Thyroid gland (tissue), 4 donors: ENCODE results near the gene SOSTDC1. TPM values are rescaled to one million over a fixed set of nuclear protein-coding genes. Genes with fewer than 3 reads are reported as not detected.
"Not testable (repeated sequence)": the region's sequence is repeated elsewhere in the genome, so short reads cannot be mapped to it uniquely, and the experiment has no call there.

Source experiments
- DNase-seq, 2 donors: peaks; one replicate each; pipeline ENCODE4 v3.0.0-alpha.2; 2019
- H3K27ac ChIP-seq, 3 donors: fragments of 200-600 bp; sonication (generic); 1 replicate in 2 of 3; 2 replicates in 1 of 3; pipeline ENCODE4 v1.5.1; 2016 to 2019; ENCODE audit warnings: mild to moderate bottlenecking in 1 of 3, moderate library complexity in 1 of 3
- H3K27me3 ChIP-seq: fragments of 200-600 bp; sonication (generic); one replicate; pipeline ENCODE4 v1.5.1; 2019
- H3K36me3 ChIP-seq, 2 donors: fragments of 200-600 bp; sonication (generic); one replicate each; pipeline ENCODE4 v1.5.1; 2016 to 2019
- H3K4me1 ChIP-seq, 2 donors: fragments of 200-600 bp; sonication (generic); one replicate each; pipeline ENCODE4 v1.5.1; 2017 to 2019
- H3K4me3 ChIP-seq, 3 donors: fragments of 200-600 bp; sonication (generic); replicated peaks in 1 of 3; 1 replicate in 2 of 3; 2 replicates in 1 of 3; pipeline ENCODE4 v1.5.1; 2016; ENCODE audit warnings: mild to moderate bottlenecking in 1 of 3
- H3K9me3 ChIP-seq: fragments of 200-600 bp; sonication (generic); one replicate; pipeline ENCODE4 v1.5.1; 2017
- POLR2A ChIP-seq, 2 donors: fragments of 450-650 bp; IDR thresholded peaks; one replicate each; pipeline ENCODE4 v1.6.1; 2017; ENCODE audit warnings: antibody characterized with exemption in 2 of 2, mild to moderate bottlenecking in 2 of 2, moderate library complexity in 1 of 2
- WGBS, 2 donors: methylation state at CpG; one replicate each; pipeline ENCODE4 v1.1.5; 2017; 5-methylcytosine and 5-hydroxymethylcytosine counted together
- intact Hi-C: fragments of 100-400 bp; cut with DNase I; formaldehyde crosslinking; loops from one replicate; pipeline ENCODE4 v1.15.1; 2023
- total RNA-seq, 4 donors: library from RNA; depleted of rRNA; stranded (reverse); fragments of >200 nt; gene quantifications; one replicate each; pipeline ENCODE4 v1.2.3, GENCODE V29; 2016
- TF ChIP-seq, protein P1 (sequence below), 6 experiments: fragments of 200-600 bp in 3 of 6; fragments of 450-650 bp in 3 of 6; sonication (generic) in 3 of 6; IDR thresholded peaks; one replicate each; pipeline ENCODE4 v1.5.1; 2016 to 2019; ENCODE audit warnings: antibody characterized with exemption in 6 of 6, mild to moderate bottlenecking in 2 of 6, inconsistent platforms in 1 of 6, moderate library complexity in 1 of 6

The SOSTDC1 gene
- total RNA-seq, 4 donors from 2014 or later: 1.1 to 4.6 (median 2.7) TPM; not detected in 1

DNA sequence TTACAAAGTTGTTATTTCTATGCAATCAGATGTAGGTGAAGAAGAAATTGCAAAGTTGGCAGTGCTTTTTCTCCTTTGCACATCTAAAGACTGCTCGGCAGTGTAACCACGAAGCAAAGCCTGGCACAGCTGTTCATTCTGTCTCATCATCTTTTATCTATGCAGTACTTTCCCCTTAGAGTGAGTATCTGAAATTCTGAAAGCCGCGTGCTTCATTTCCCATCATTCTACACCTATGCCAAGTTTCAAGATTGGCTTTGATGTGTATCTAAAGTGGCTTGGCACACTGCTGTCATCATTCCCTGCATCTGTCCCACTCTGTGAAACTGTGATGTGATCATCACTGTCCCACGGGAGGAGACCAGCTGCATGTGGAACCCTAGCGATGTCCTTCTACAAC, 15.2 kb downstream of the SOSTDC1 start:
- H3K9me3 ChIP-seq: no peaks in the 10 kb centered on the region
- no peak overlapping the region for H3K27ac ChIP-seq
- H3K4me1 ChIP-seq: no peaks in the 10 kb centered on the region
- no peak for DNase-seq
- TF ChIP-seq POLR2A (IDR thresholded peaks at IDR 0.05): no peak
- TF ChIP-seq, protein P1, sequence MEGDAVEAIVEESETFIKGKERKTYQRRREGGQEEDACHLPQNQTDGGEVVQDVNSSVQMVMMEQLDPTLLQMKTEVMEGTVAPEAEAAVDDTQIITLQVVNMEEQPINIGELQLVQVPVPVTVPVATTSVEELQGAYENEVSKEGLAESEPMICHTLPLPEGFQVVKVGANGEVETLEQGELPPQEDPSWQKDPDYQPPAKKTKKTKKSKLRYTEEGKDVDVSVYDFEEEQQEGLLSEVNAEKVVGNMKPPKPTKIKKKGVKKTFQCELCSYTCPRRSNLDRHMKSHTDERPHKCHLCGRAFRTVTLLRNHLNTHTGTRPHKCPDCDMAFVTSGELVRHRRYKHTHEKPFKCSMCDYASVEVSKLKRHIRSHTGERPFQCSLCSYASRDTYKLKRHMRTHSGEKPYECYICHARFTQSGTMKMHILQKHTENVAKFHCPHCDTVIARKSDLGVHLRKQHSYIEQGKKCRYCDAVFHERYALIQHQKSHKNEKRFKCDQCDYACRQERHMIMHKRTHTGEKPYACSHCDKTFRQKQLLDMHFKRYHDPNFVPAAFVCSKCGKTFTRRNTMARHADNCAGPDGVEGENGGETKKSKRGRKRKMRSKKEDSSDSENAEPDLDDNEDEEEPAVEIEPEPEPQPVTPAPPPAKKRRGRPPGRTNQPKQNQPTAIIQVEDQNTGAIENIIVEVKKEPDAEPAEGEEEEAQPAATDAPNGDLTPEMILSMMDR (IDR thresholded peaks at IDR 0.05): no peak
- H3K4me3 ChIP-seq: no peak overlapping the region
- no peaks in the 10 kb centered on the region for H3K36me3 ChIP-seq
- intact Hi-C loops: no loop called here
- WGBS, 2 donors: 90 to 91% methylated on average over 6 of the region's 6 CpGs
- H3K27me3 ChIP-seq: no peaks in the 10 kb centered on the region

DNA sequence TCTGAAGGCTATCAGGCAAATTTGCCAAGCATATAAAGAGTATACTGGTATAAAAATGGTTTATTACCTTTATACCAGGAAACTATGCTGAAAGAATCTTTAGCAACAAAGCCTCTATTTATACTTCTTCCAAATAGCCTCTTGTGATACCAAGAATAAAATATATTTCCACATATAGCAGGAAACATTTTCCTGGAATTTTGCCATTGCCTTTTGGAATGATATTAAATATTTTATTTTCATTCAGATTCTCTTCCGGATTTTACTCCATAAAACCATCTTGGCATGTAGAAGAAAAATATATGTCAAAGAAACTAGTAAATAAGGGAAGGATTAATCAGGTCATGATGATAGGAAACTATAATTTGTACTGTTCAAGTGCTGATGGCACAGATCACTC, 17.7 kb downstream of the SOSTDC1 start:
- H3K4me3 ChIP-seq: no peak overlapping the region
- 61 to 75% methylated on average over 1 of the region's 1 CpG for WGBS, 2 donors
- H3K27me3 ChIP-seq: no peaks in the 10 kb centered on the region
- no peak for TF ChIP-seq POLR2A (IDR thresholded peaks at IDR 0.05)
- TF ChIP-seq, protein P1 (IDR thresholded peaks at IDR 0.05): no peak
- intact Hi-C loops: no loop called here
- no peaks in the 10 kb centered on the region for H3K36me3 ChIP-seq
- H3K9me3 ChIP-seq: no peaks in the 10 kb centered on the region
- no peak overlapping the region for H3K27ac ChIP-seq
- DNase-seq: no peak
- H3K4me1 ChIP-seq: no peaks in the 10 kb centered on the region

DNA sequence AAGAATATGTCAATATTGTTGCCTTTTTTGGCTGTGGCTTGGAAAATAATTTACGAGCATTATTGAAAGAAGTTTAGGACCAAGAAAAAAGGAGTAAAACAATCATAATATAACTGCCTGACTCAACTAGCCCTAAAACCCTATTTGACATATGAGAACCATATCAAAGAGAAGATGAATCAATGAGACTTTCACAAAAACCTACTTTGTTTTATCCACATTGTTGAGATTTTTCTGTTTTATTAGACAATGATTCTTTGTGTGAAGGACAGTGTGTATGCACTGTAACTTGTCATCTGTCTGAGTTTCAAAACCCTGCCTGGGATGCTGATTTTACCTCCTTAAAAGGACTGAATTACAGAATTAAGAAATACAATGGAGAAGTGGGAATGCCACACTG, 19.0 kb downstream of the SOSTDC1 start:
- no peak for TF ChIP-seq POLR2A (IDR thresholded peaks at IDR 0.05)
- TF ChIP-seq, protein P1 (IDR thresholded peaks at IDR 0.05): no peak
- Histone ChIP-seq H3K4me3 (no peak overlapping the region), H3K9me3 (no peaks in the 10 kb centered on the region), H3K27ac (no peak overlapping the region), H3K27me3 (no peaks in the 10 kb centered on the region), H3K36me3 (no peaks in the 10 kb centered on the region), H3K4me1 (no peaks in the 10 kb centered on the region)
- intact Hi-C loops: no loop called here
- WGBS, 2 donors: 97 to 98% methylated on average over 1 of the region's 1 CpG
- DNase-seq: no peak

DNA sequence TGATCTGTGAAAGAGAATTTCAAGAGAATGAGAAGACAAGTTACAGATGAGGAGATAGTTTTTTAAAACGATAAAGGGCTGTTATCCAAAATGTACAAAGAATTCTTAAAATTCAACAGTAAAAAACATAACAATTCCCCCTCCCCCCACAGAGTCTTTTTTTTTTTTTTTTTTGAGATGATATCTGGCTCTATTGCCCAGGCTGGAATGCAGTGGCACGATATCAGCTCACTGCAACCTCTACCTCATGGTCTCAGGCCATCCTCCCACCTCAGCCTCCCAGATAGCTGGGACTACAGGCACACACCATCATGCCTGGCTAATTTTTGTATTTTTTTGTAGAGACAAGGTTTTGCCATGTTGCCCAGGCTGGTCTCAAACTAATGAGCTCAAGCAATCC, 21.7 kb downstream of the SOSTDC1 start:
- WGBS, 2 donors: 87 to 90% methylated on average over 2 of the region's 2 CpGs
- H3K9me3 ChIP-seq, H3K36me3 ChIP-seq, H3K27ac ChIP-seq, DNase-seq, H3K4me1 ChIP-seq, H3K27me3 ChIP-seq, H3K4me3 ChIP-seq, intact Hi-C loops: not testable (repeated sequence)

DNA sequence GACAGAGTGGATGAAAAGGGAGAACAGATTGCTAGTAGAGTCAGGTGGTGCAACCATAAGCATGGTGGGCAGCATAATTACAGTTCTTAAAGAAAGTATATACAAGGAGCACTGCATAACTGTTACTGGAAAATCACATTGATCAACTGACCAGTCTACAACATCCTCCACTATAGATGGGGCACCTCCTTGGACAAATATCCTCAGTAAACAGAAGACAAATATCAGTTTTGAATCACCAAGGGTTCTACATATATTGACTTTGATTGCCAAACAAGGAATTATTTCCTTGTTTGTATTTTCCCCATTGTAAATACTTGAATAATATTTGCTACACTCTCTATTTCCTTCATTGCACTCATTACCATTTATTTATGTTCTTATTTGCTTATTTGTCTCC, 26.6 kb downstream of the SOSTDC1 start:
- TF ChIP-seq, protein P1 (IDR thresholded peaks at IDR 0.05): no peak
- no peak for TF ChIP-seq POLR2A (IDR thresholded peaks at IDR 0.05)
- Histone ChIP-seq H3K27me3 (no peaks in the 10 kb centered on the region), H3K4me3 (no peak overlapping the region), H3K27ac (no peak overlapping the region), H3K9me3 (no peaks in the 10 kb centered on the region), H3K36me3 (no peaks in the 10 kb centered on the region), H3K4me1 (no peaks in the 10 kb centered on the region)
- no peak for DNase-seq
- intact Hi-C loops: no loop called here

DNA sequence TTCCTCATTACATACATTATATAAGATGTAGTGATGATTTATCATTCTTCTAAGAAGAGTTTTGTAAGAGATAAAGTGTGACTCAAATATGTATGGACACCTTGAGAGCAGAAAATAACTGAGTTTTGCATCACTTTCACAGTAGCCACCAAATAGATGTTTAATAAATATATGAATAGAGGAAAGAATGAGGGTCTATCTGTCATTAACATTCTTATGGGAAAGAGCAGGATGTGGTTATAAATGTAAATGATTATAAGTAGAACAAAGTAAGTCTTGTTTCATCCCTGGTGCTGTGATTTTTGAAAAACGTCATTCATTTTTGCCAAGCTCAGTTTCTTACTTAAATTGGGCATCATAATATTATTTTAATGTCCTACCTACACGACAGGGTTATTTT, 29.2 kb downstream of the SOSTDC1 start:
- WGBS, 2 donors: 83 to 86% methylated on average over 2 of the region's 2 CpGs
- TF ChIP-seq, protein P1 (IDR thresholded peaks at IDR 0.05): no peak
- no peak for TF ChIP-seq POLR2A (IDR thresholded peaks at IDR 0.05)
- H3K4me1 ChIP-seq: no peaks in the 10 kb centered on the region
- H3K27me3 ChIP-seq: no peaks in the 10 kb centered on the region
- no peaks in the 10 kb centered on the region for H3K36me3 ChIP-seq
- no peak overlapping the region for H3K27ac ChIP-seq
- H3K4me3 ChIP-seq: no peak overlapping the region
- intact Hi-C loops: no loop called here
- DNase-seq: no peak
- H3K9me3 ChIP-seq: no peaks in the 10 kb centered on the region
